Activated CD8-positive, alpha-beta memory T cell treated with anti-CD3 and anti-CD28 coated beads, Interleukin-2, amount 10 ng/mL, durations not matched to agents 7 days and 5 days (primary cell): ENCODE data around the gene ANO9. TPM values are rescaled to one million over a fixed set of nuclear protein-coding genes. Genes with fewer than 3 reads are reported as not detected.
"Not testable (repeated sequence)": the region's sequence is repeated elsewhere in the genome, so short reads cannot be mapped to it uniquely, and the experiment has no call there.

Experiments used
- ATAC-seq: fragments of 150-1000 bp; cut with Tn5 transposase; one replicate; pipeline ENCODE4 v1.10.0; 2021; ENCODE audit warnings: moderate library complexity
- CTCF ChIA-PET: fragments of 350-600 bp; sonication (Branson Sonifier 250); formaldehyde crosslinking; loops from one replicate; lab custom pipeline; 2021; ENCODE audit warnings: antibody characterized with exemption; lab: Charles Lee
- DNase-seq: peaks from one replicate; pipeline ENCODE4 v3.0.0-alpha.2; 2020
- H3K27ac Mint-ChIP-seq: one replicate; pipeline ENCODE4 v1.8.0; 2021; ENCODE audit warnings: mild to moderate bottlenecking, mixed read lengths
- H3K27me3 Mint-ChIP-seq: one replicate; pipeline ENCODE4 v1.8.0; 2021; ENCODE audit warnings: mixed read lengths
- H3K36me3 Mint-ChIP-seq: one replicate; pipeline ENCODE4 v1.8.0; 2021; ENCODE audit warnings: mild to moderate bottlenecking, mixed read lengths
- H3K4me1 Mint-ChIP-seq: one replicate; pipeline ENCODE4 v1.8.0; 2021; ENCODE audit warnings: mixed read lengths
- H3K4me3 Mint-ChIP-seq: one replicate; pipeline ENCODE4 v1.8.0; 2021; ENCODE audit warnings: mild to moderate bottlenecking, moderate library complexity, mixed read lengths
- H3K9me3 Mint-ChIP-seq: one replicate; pipeline ENCODE4 v1.8.0; 2022; ENCODE audit warnings: low read depth, mixed read lengths
- total RNA-seq, 2 experiments: library from RNA; stranded (reverse); gene quantifications; one replicate each; pipeline ENCODE4 v1.2.3, GENCODE V29; 2021

Gene ANO9
- total RNA-seq, 2 experiments from 2014 or later: 33.0 to 79.4 TPM

- Mint-ChIP-seq H3K4me1 (no peaks in the 10 kb centered on the region), H3K36me3 (no peaks in the 10 kb centered on the region), H3K27me3 (peaks cover 4% of the 10 kb centered on the region), H3K27ac (no peak overlapping the region), H3K4me3 (no peak overlapping the region), H3K9me3 (no peaks in the 10 kb centered on the region)
- CTCF ChIA-PET: interaction anchor here (1.3 kb wide), 1 partner anchor 30 kb away, joined by 3 read pairs; no protein-coding TSS in a partner anchor
- ATAC-seq: no peak
- no peak for DNase-seq
These were observed 49.6 kb downstream of the ANO9 start for GRCh38 chr11:392102-392777.

GRCh38 chr11:391117-392017, 50.4 kb downstream of the ANO9 start:
- Mint-ChIP-seq H3K36me3 (peaks cover 2% of the 10 kb centered on the region), H3K27ac (no peak overlapping the region), H3K9me3 (peaks cover 2% of the 10 kb centered on the region), H3K4me3 (no peak overlapping the region), H3K4me1 (no peaks in the 10 kb centered on the region), H3K27me3 (peaks cover 6% of the 10 kb centered on the region)
- DNase-seq (no peak), ATAC-seq (no peak)
- CTCF ChIA-PET: interaction anchor here (1.4 kb wide), 1 partner anchor 140 kb away, joined by 4 read pairs; no protein-coding TSS in a partner anchor

GRCh38 chr11:390175-390574, 51.6 kb downstream of the ANO9 start:
- Mint-ChIP-seq H3K4me1 (no peaks in the 10 kb centered on the region), H3K27me3 (peaks cover 6% of the 10 kb centered on the region), H3K4me3 (no peak overlapping the region), H3K36me3 (peaks cover 2% of the 10 kb centered on the region), H3K27ac (no peak overlapping the region), H3K9me3 (peaks cover 2% of the 10 kb centered on the region)
- no peak for ATAC-seq
- no peak for DNase-seq
- CTCF ChIA-PET: interaction anchor here (1.4 kb wide), 1 partner anchor 139 kb away, joined by 4 read pairs; no protein-coding TSS in a partner anchor

- ATAC-seq, H3K27ac Mint-ChIP-seq, CTCF ChIA-PET, H3K4me3 Mint-ChIP-seq, H3K36me3 Mint-ChIP-seq, H3K4me1 Mint-ChIP-seq, H3K27me3 Mint-ChIP-seq, DNase-seq, H3K9me3 Mint-ChIP-seq: not testable (repeated sequence)
These were observed 52.4 kb downstream of the ANO9 start for GRCh38 chr11:389369-389768.

GRCh38 chr11:387193-387793, 54.5 kb downstream of the ANO9 start:
- H3K9me3 Mint-ChIP-seq: peaks cover 2% of the 10 kb centered on the region
- peaks cover 6% of the 10 kb centered on the region for H3K27me3 Mint-ChIP-seq
- DNase-seq: no peak
- peaks cover under 1% of the 10 kb centered on the region for H3K4me1 Mint-ChIP-seq
- no peak for ATAC-seq
- no peak overlapping the region for H3K27ac Mint-ChIP-seq
- no peak overlapping the region for H3K4me3 Mint-ChIP-seq
- CTCF ChIA-PET: no interaction called here
- H3K36me3 Mint-ChIP-seq: peaks cover 2% of the 10 kb centered on the region

- CTCF ChIA-PET: no interaction called here
- Mint-ChIP-seq H3K27ac (no peak overlapping the region), H3K4me3 (no peak overlapping the region), H3K36me3 (peaks cover 2% of the 10 kb centered on the region), H3K27me3 (peaks cover 10% of the 10 kb centered on the region), H3K9me3 (peaks cover 2% of the 10 kb centered on the region), H3K4me1 (peaks cover 5% of the 10 kb centered on the region)
- DNase-seq: no peak
- no peak for ATAC-seq
These were observed 55.3 kb downstream of the ANO9 start for GRCh38 chr11:386483-386882.

GRCh38 chr11:385594-386351, 56.0 kb downstream of the ANO9 start:
- ATAC-seq (no peak), DNase-seq (no peak)
- Mint-ChIP-seq H3K36me3 (peaks cover 2% of the 10 kb centered on the region), H3K4me3 (no peak overlapping the region), H3K4me1 (peaks cover 5% of the 10 kb centered on the region), H3K27me3 (peaks cover 10% of the 10 kb centered on the region), H3K9me3 (peaks cover 2% of the 10 kb centered on the region), H3K27ac (no peak overlapping the region)
- CTCF ChIA-PET: no interaction called here

GRCh38 chr11:384511-384910, 57.3 kb downstream of the ANO9 start:
- CTCF ChIA-PET: interaction anchor here (1.0 kb wide), 1 partner anchor 13 kb away, joined by 3 read pairs; no protein-coding TSS in a partner anchor

GRCh38 chr11:383431-383830, 58.4 kb downstream of the ANO9 start:
- DNase-seq (no peak), ATAC-seq (no peak)
- Mint-ChIP-seq H3K4me1 (peaks cover 5% of the 10 kb centered on the region), H3K9me3 (peaks cover 2% of the 10 kb centered on the region), H3K36me3 (peaks cover 2% of the 10 kb centered on the region), H3K27me3 (peaks cover 10% of the 10 kb centered on the region), H3K4me3 (no peak overlapping the region), H3K27ac (no peak overlapping the region)
- CTCF ChIA-PET: no interaction called here

More at GRCh38 chr11:384511-384910, 57.3 kb downstream of the ANO9 start:
- DNase-seq: no peak
- Mint-ChIP-seq H3K27ac (no peak overlapping the region), H3K4me1 (peaks cover 5% of the 10 kb centered on the region), H3K36me3 (peaks cover 2% of the 10 kb centered on the region), H3K9me3 (peaks cover 2% of the 10 kb centered on the region), H3K4me3 (no peak overlapping the region), H3K27me3 (peaks cover 10% of the 10 kb centered on the region)
- no peak for ATAC-seq

- Mint-ChIP-seq H3K4me3 (no peak overlapping the region), H3K36me3 (peaks cover 1% of the 10 kb centered on the region), H3K27me3 (peaks cover 5% of the 10 kb centered on the region), H3K27ac (no peak overlapping the region), H3K4me1 (peaks cover 5% of the 10 kb centered on the region), H3K9me3 (peaks cover 2% of the 10 kb centered on the region)
- CTCF ChIA-PET: no interaction called here
- ATAC-seq (no peak), DNase-seq (no peak)
These were observed 59.7 kb downstream of the ANO9 start for GRCh38 chr11:382081-382629.

- Mint-ChIP-seq H3K4me1 (peaks cover 5% of the 10 kb centered on the region), H3K27ac (no peak overlapping the region), H3K4me3 (no peak overlapping the region), H3K36me3 (no peaks in the 10 kb centered on the region), H3K27me3 (peaks cover 4% of the 10 kb centered on the region), H3K9me3 (no peaks in the 10 kb centered on the region)
- DNase-seq (no peak), ATAC-seq (no peak)
- CTCF ChIA-PET: no interaction called here
These were observed 60.2 kb downstream of the ANO9 start for GRCh38 chr11:381501-382072.

GRCh38 chr11:380996-381395, 60.8 kb downstream of the ANO9 start:
- no peak overlapping the region for H3K27ac Mint-ChIP-seq
- DNase-seq: no peak

More at GRCh38 chr11:380996-381395, 60.8 kb downstream of the ANO9 start:
- Mint-ChIP-seq H3K36me3 (no peaks in the 10 kb centered on the region), H3K4me3 (no peak overlapping the region), H3K27me3 (peaks cover 4% of the 10 kb centered on the region), H3K9me3 (no peaks in the 10 kb centered on the region), H3K4me1 (peaks cover 5% of the 10 kb centered on the region)
- CTCF ChIA-PET: no interaction called here
- no peak for ATAC-seq
